Lung (tissue), 12 donors: Measurements from ENCODE around the gene AJM1. TPM values are rescaled to one million over a fixed set of nuclear protein-coding genes. Genes with fewer than 3 reads are reported as not detected.

ENCODE experiments used
- ATAC-seq: fragments of 200-7000 bp; cut with Tn5 transposase; one replicate; pipeline ENCODE4 v1.9.1; 2020; ENCODE audit warnings: moderate number of reproducible peaks; ENCODE audit not compliant: insufficient read depth, low FRiP score
- DNase-seq, 3 donors: peaks; one replicate each; pipeline ENCODE4 v3.0.0-alpha.2; 2013 to 2017
- H3K27ac ChIP-seq, 2 donors: one replicate each; pipeline ENCODE4 v1.5.1; 2013; ENCODE audit warnings: mild to moderate bottlenecking in 2 of 2, moderate library complexity in 2 of 2, control low read depth in 1 of 2, inconsistent platforms in 1 of 2, low read depth in 1 of 2, low read length in 1 of 2
- H3K27me3 ChIP-seq, 3 donors: one replicate each; pipeline ENCODE4 v1.5.1; 2013; ENCODE audit warnings: low read length in 2 of 3; ENCODE audit not compliant: control insufficient read depth in 3 of 3, insufficient read depth in 3 of 3
- H3K36me3 ChIP-seq, 4 donors: one replicate each; pipeline ENCODE4 v1.5.1; 2013; ENCODE audit warnings: low read length in 4 of 4, mild to moderate bottlenecking in 1 of 4, moderate library complexity in 1 of 4; ENCODE audit not compliant: control insufficient read depth in 4 of 4, insufficient read depth in 4 of 4
- H3K4me1 ChIP-seq, 5 donors: one replicate each; pipeline ENCODE4 v1.5.1; 2013; ENCODE audit warnings: low read length in 5 of 5, mild to moderate bottlenecking in 2 of 5, moderate library complexity in 1 of 5; ENCODE audit not compliant: control insufficient read depth in 5 of 5, insufficient read depth in 5 of 5
- H3K4me3 ChIP-seq: one replicate; pipeline ENCODE4 v1.5.1; 2013; ENCODE audit warnings: mild to moderate bottlenecking, control low read depth, moderate library complexity
- H3K9ac ChIP-seq, 2 donors: one replicate each; pipeline ENCODE4 v1.5.1; 2013; ENCODE audit warnings: low read length in 2 of 2, control low read depth in 1 of 2; ENCODE audit not compliant: insufficient read depth in 1 of 2
- H3K9me3 ChIP-seq, 4 donors: one replicate each; pipeline ENCODE4 v1.5.1; 2013; ENCODE audit warnings: low read length in 3 of 4, mild to moderate bottlenecking in 1 of 4, moderate library complexity in 1 of 4; ENCODE audit not compliant: control insufficient read depth in 4 of 4, insufficient read depth in 3 of 4
- WGBS, 2 donors: extraction: QIAGEN DNeasy Blood & Tissue Kit; methylation state at CpG; one replicate each; pipeline ENCODE4 v1.1.7; 2013; 5-methylcytosine and 5-hydroxymethylcytosine counted together
- polyA plus RNA-seq, 2 donors: library from polyadenylated mRNA; stranded (reverse); fragments of 200-250 nt; gene quantifications; one replicate each; pipeline ENCODE4 v1.2.1, GENCODE V29; 2013
- total RNA-seq, 2 donors: library from RNA; depleted of rRNA in 1 of 2; stranded (reverse); fragments of >200 nt in 1 of 2; gene quantifications; one replicate each; pipeline ENCODE4 v1.2.1, GENCODE V29; 2014 to 2021
- TF ChIP-seq, protein P1 (sequence below): IDR thresholded peaks from 2 replicates; pipeline ENCODE4 v1.5.1; 2012; ENCODE audit warnings: mild to moderate bottlenecking; ENCODE audit errors: control extremely low read depth, extremely low read depth
- donor health status: control.
- donor health status: control.
- donor health status: Bipolar disorder and iron deficiency.
- donor health status: healthy.
- donor health status: DM: yes; HTN: yes; CAD: no.

The AJM1 gene
- total and polyA plus RNA-seq, 4 donors = 1.1 to 4.3 (median 1.5) TPM

DNA sequence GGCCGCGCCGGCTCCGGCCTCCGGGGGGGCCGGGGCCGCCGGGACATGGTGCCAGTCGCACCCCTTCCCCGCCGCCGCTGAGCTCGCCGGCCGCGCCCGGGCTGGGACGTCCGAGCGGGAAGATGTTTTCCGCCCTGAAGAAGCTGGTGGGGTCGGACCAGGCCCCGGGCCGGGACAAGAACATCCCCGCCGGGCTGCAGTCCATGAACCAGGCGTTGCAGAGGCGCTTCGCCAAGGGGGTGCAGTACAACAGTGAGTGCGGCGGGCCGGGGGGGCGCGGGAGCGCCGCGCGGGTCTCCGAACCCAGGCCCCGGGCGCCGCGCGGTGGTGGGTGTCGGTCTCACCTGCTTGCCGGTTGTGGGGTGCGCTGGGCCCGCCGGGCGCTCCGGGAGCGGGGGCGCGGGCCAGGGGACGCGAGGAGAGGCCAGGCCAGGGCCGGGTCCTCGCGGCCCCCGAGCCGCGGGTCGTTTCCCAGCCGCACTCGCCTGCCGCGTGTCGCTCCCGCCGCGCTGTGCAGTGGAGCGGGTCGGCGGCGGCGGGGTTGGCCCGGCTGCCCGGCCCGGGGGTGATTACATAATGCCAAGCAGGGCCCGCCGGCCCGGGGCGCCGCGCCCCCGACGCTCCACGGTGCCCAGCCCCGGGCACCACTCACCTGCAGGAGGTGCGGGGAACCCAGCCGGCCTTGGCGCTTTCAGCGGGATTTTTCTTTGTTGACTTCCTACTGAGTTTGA, 34.0 kb upstream of the AJM1 start:
- 0 to 1% methylated on average over 47 to 93 of the region's 93 CpGs for WGBS, 2 donors
- ATAC-seq (no peak), DNase-seq (peak in 2 of 3 donors; percentile 26 to 40)
- peak overlapping the region; percentile 92 for H3K4me3 ChIP-seq
- H3K9me3 ChIP-seq = no peaks in the 10 kb centered on the region
- no peak overlapping the region for H3K9ac ChIP-seq
- peak overlapping the region; percentile 58 to 94 for H3K27ac ChIP-seq
- TF ChIP-seq, protein P1, sequence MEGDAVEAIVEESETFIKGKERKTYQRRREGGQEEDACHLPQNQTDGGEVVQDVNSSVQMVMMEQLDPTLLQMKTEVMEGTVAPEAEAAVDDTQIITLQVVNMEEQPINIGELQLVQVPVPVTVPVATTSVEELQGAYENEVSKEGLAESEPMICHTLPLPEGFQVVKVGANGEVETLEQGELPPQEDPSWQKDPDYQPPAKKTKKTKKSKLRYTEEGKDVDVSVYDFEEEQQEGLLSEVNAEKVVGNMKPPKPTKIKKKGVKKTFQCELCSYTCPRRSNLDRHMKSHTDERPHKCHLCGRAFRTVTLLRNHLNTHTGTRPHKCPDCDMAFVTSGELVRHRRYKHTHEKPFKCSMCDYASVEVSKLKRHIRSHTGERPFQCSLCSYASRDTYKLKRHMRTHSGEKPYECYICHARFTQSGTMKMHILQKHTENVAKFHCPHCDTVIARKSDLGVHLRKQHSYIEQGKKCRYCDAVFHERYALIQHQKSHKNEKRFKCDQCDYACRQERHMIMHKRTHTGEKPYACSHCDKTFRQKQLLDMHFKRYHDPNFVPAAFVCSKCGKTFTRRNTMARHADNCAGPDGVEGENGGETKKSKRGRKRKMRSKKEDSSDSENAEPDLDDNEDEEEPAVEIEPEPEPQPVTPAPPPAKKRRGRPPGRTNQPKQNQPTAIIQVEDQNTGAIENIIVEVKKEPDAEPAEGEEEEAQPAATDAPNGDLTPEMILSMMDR = no peak
- H3K27me3 ChIP-seq = no peaks in the 10 kb centered on the region
- peaks cover 0 to 7% (median under 1%) of the 10 kb centered on the region in 4 donors for H3K36me3 ChIP-seq
- peaks cover 0 to 25% (median 4%) of the 10 kb centered on the region in 5 donors for H3K4me1 ChIP-seq

- Histone ChIP-seq H3K4me3 (peak overlapping the region; percentile 92), H3K36me3 (peaks cover 0 to 7% (median under 1%) of the 10 kb centered on the region in 4 donors), H3K9ac (peak overlapping the region in 1 of 2 donors; percentile 53), H3K27me3 (no peaks in the 10 kb centered on the region), H3K4me1 (peaks cover 0 to 25% (median 4%) of the 10 kb centered on the region in 5 donors), H3K9me3 (no peaks in the 10 kb centered on the region), H3K27ac (peak overlapping the region in 1 of 2 donors; percentile 58)
- no peak for ATAC-seq
- WGBS, 2 donors = 2 to 4% methylated on average over 14 of the region's 14 CpGs
- TF ChIP-seq, protein P1 = no peak
- peak in 2 of 3 donors; percentile 28 to 35 for DNase-seq
Measured at GRCh38 chr9:136808806-136809158, 33.5 kb upstream of the AJM1 start.

- 89 to 96% methylated on average over 13 of the region's 13 CpGs for WGBS, 2 donors
- Histone ChIP-seq H3K4me3 (no peak overlapping the region), H3K9me3 (no peaks in the 10 kb centered on the region), H3K27ac (no peak overlapping the region), H3K9ac (no peak overlapping the region), H3K27me3 (no peaks in the 10 kb centered on the region), H3K4me1 (peaks cover 0 to 4% (median 0%) of the 10 kb centered on the region in 5 donors), H3K36me3 (peaks cover 0 to 11% (median 2%) of the 10 kb centered on the region in 4 donors)
- TF ChIP-seq, protein P1 = no peak
- DNase-seq (no peak), ATAC-seq (no peak)
Measured at GRCh38 chr9:136814725-136815421, 27.4 kb upstream of the AJM1 start.
